Measurements from ENCODE around the gene GRM2.

Gene GRM2

GRCh38 chr3:51706021-51706485 is 815 bp upstream of the GRM2 start:
- no peak for DNase-seq

DNA sequence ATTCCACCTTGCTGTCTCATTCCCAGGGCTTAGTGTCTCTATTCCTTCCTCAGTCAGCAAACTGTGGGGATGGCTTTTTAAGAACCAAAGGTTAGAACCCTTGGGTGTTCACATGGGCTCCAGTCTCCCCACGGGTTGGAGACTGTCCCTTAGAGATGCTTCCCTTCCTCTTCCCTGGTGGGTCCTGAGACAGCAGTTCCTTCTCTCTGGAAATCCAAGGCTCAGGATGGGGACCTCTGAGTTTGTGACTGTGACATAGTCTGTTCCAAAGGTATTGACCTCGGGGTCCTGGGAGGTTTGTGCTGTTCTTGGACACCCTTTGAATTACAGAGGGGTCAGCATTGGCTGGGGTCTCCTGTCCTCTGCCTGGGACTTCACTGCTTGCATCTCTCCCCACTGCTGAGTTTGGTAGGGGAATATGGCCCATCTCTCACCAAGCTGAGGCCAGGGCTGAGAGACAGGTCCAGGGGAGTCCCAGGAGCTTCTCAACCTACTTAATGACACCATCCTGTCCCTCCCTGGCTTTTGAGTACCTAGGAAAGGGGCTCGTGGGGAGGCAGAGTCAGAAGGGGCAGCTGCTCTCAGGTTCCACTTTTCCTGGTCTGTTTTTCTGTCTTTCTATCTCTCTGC is 1.5 kb downstream of the GRM2 start:
- DNase-seq, result no peak

DNA sequence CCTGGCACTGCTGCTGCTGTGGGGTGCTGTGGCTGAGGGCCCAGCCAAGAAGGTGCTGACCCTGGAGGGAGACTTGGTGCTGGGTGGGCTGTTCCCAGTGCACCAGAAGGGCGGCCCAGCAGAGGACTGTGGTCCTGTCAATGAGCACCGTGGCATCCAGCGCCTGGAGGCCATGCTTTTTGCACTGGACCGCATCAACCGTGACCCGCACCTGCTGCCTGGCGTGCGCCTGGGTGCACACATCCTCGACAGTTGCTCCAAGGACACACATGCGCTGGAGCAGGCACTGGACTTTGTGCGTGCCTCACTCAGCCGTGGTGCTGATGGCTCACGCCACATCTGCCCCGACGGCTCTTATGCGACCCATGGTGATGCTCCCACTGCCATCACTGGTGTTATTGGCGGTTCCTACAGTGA is 2.1 kb downstream of the GRM2 start:
- no peak for DNase-seq

GRCh38 chr3:51709675-51710074 is 2.8 kb downstream of the GRM2 start:
- DNase-seq, result no peak

GRCh38 chr3:51710631-51711351 is 3.9 kb downstream of the GRM2 start:
- no peak for DNase-seq

DNA sequence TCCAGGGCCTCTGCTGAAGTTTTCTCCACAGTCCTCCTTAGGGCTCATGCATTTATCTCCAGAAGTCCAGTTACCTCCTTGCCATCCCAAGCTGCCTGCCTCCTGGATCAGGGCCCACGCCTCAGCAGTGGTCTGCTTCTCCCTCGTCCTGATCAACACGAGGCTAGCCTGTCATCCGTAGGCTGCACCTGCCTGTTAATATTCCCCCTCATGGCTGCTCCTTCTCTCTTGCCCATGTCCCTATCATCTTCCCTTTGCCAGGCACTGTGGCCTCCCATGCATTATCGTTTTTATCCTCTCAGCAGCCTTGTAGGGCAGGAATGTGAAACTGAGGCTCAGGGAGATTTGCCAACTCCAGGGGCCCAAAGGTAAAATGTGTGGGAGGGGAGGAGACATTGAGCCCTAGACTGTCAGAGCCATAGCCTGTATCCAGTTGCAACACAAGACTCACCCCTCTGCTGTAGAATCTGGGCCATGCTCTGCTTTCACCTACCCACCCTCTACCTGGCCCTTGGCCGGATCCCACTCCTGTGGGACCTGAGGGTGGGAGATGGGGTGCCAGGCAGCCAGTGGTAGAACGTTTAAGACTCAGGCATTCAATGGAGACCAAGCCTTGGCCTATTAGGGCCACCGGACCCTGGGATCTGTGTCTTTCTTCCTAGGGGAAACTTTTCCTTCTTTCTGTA is 4.6 kb downstream of the GRM2 start:
- no peak for DNase-seq

DNA sequence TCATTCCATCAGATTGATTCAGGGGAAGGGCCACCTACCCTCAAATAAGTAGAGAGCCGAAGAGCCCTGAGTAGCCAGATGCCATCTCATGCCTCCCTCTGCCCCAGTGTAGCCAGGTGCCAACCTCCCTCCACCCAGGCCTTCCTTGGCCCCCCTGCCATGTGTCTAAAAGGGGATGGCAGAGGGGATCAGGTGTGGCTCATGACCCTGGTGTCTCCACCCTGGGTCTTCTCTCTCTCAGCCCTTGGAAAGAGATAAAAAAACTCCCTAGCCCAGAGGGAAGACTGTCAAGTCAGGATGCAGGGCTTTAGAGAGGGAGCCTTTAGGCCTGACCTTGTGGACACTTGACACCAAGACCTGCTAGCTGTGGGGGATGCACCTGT is 5.2 kb downstream of the GRM2 start:
- DNase-seq, result no peak

- no peak for DNase-seq
Observed at GRCh38 chr3:51712511-51712931, 5.7 kb downstream of the GRM2 start.

- DNase-seq, result no peak
Observed at GRCh38 chr3:51712963-51713362, 6.1 kb downstream of the GRM2 start.

GRCh38 chr3:51715231-51715976 is 8.5 kb downstream of the GRM2 start:
- DNase-seq, result no peak

- no peak for DNase-seq
Observed at GRCh38 chr3:51715977-51716294, 9.1 kb downstream of the GRM2 start.

DNA sequence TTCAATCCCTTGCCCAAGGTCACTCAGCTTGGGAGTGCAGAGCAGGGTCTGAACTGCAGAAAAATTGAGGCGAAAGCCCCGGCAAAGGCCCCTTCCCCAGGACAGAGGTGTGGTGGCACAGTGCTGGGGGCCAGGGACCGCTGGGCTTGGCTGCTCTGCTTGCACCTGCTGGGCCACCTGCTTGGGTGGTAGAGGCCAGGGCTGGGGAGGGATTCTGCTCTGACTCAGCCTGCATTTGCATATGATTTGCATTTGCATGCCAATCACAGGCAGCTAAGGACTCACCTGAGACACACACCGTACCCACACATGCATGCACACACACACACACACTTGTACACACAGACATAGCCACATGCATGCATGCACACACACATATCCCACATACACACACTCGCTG is 9.9 kb downstream of the GRM2 start:
- no peak for DNase-seq

- DNase-seq, result no peak
Observed at GRCh38 chr3:51717446-51717845, 10.6 kb downstream of the GRM2 start.

DNA sequence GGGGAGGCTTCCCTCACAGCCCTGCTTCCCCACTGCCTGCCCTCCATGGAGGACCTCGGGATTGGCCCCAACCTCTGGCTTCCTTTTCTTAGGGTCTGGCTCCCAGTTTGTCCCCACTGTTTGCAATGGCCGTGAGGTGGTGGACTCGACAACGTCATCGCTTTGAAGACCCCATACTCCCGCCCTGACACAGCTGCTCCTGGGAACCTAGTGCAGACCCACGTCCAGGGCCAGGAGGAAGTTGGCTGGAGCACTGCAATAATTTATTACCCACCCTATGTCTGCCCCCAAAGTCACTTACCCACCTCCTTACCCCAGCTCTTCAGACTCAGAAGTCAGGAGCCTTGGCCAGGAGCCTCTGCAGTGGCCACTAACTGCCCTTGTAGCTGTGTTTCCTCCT is 11.1 kb downstream of the GRM2 start:
- no peak for DNase-seq

- DNase-seq, result peak; percentile 34
Observed at GRCh38 chr3:51718547-51719409, 11.9 kb downstream of the GRM2 start.

GRCh38 chr3:51719410-51720025 is 12.7 kb downstream of the GRM2 start:
- DNase-seq, result no peak

DNA sequence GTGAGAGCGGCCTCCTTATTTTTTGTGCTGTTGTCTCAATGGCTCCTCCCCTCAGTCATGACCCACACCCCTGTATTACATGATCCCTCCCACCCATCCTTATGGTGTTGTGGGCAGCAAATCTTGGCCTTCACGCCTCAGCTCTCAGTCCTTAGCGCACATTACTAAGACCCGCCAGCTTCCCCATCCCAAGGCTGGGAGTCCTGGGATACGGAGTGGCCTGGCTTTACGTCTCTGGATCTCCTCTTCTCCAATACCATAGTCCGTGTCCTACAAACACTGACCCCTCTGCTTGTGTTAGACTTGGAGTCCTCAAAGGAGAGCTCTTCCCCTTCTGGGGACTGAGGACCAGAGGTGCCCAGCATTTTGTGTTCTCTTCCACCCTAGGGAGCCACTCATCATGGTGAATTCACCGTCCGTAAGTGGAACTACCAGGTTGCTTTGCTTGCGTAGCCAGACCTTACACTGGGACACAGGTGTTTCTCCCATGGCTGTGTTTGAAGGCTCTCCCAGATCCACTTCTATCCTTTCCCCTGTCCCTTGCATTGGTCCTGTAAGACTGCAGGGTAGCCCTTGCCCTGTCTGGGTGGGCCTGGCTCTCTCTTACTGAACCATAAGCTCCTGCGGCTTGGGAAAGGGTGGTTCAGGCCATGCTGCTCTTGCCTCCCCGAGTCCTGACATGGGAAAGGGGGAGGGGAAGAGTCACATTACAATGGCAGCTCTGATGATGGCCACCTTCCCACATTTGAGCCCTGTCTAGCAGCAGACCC is 13.6 kb downstream of the GRM2 start:
- DNase-seq, result no peak

- DNase-seq, result no peak
Observed at GRCh38 chr3:51721062-51721745, 14.3 kb downstream of the GRM2 start.

GRCh38 chr3:51722362-51722761 is 15.5 kb downstream of the GRM2 start:
- DNase-seq, result no peak

- DNase-seq, result no peak
Observed at GRCh38 chr3:51727500-51727899, 20.6 kb downstream of the GRM2 start.

Data from NCI-H1417 treated with DMSO at 0.1 percent for 48 hours (cell line).